Tongue (tissue), 2 donors: Measurements from ENCODE around the gene STK32B. TPM values are rescaled to one million over a fixed set of nuclear protein-coding genes. Genes with fewer than 3 reads are reported as not detected.

Experiments
- DNase-seq: peaks from one replicate; pipeline ENCODE4 v3.0.0-alpha.2; 2015
- total RNA-seq: library from RNA; depleted of rRNA; stranded (reverse); fragments of >200 nt; gene quantifications from one replicate; pipeline ENCODE4 v1.2.3, GENCODE V29; 2014

STK32B gene
- total RNA-seq, 1 donor from 2014 or later, result 3.5 TPM

- peak; percentile 81 for DNase-seq
Observed at GRCh38 chr4:5126231-5126630, 75.0 kb downstream of the STK32B start.

- DNase-seq, result no peak
Observed at GRCh38 chr4:5126857-5127256, 75.6 kb downstream of the STK32B start.

GRCh38 chr4:5127556-5127955, 76.3 kb downstream of the STK32B start:
- peak; percentile 27 for DNase-seq

- DNase-seq, result no peak
Observed at GRCh38 chr4:5128569-5128968, 77.3 kb downstream of the STK32B start.

DNA sequence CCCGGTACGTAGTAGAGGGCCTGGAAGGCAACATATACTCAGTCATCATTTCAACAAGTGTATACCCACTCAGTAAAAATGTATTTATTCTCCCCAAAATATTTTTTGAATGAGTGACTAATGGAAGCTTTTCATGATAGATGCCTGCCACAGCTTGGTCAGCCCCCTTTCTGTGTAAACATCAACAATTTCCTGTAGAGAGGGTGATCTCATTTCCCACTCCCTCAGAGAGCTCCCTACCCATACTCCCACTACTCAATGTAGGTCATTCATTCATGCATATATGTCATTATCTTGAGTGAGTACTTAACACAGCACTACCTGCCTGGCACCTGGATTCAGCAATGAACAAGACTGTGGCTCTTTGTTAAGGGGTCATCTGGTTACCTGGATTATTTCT, 81.9 kb downstream of the STK32B start:
- DNase-seq, result no peak

DNA sequence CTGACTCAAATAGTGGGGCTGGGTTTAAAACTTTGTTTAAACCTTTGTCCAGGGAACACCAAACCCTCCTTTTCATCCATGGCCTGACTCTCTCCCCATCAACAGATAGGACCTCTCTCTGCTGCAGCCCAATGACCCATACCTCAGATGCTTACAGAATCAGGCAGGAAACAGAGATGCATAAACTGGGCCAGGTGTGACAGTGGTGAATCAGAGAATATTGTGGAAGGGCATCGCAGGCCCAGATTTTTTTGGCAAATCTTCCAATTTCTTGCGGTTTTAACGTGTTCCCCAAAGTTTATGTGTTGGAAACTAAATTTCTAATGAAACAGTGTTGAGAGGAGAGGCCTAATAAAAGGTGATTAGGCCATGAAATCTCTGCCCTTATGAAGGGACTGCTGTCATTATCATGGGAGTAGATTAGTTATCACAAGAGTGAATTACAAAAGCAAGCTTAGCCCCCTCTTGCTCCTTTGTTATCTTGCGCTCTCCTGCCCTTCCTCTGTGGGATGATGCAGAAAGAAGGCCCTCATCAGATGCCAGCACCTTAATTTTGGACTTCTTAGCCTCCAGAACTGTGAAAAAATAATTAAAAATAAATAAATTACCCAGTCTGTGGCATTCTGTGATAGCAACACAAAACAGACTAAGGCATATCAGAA, 82.8 kb downstream of the STK32B start:
- no peak for DNase-seq

DNA sequence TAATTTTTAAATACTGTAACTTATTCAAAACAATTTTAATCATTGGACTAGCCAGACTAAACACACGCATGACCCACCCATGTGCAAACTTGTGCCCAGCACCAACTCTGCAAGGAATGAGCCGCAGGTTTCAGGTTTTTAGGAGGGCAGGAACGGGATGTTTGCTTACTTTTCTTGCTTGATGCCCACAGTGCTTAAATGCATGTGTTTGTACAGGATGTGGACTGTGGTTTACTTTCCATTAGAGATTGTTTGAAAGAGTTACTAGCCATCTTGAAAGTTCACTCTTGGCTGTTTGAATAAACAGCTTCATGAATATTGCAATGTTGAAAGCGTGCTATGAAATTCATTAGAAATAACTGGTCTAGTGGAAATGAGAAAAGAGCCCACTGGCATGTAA, 83.3 kb downstream of the STK32B start:
- DNase-seq, result no peak

DNA sequence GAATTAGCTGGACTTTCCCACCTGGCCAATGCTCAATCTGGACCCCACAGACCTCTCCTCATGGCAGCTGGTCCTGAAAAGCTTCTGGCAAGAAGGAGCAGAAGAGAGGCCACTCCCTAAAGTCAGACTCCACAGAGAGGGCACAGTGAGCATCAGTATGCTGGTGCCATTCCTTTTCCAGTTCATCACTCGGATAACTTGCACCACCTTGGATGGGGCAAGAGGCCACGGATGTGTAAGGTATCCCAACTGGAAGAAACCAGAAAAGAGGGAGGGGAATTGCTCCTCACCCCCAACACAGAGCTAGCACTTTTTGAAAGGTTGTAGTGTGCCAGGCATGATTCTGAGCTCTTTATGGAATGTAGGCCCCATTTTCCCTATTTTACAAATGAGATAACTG, 85.9 kb downstream of the STK32B start:
- DNase-seq, result no peak

DNA sequence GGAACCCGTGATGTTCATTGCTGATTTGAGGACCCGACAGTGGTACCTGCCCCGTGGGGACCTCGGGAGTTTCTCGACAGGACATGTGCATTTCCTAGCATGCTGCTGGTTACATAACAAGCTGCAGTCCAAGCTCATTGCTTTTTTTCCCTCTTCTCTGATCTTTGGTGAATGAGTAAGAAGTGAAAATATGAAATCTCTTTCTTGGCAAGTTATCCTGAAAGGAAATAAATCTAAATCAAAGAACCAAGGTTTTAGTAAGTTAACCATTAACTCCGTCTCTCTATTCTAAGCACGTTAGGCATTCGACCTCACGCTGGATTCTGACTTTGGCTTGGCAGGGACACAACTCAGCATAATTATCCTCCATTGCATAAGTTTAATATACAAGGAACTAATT, 86.6 kb downstream of the STK32B start:
- no peak for DNase-seq

DNA sequence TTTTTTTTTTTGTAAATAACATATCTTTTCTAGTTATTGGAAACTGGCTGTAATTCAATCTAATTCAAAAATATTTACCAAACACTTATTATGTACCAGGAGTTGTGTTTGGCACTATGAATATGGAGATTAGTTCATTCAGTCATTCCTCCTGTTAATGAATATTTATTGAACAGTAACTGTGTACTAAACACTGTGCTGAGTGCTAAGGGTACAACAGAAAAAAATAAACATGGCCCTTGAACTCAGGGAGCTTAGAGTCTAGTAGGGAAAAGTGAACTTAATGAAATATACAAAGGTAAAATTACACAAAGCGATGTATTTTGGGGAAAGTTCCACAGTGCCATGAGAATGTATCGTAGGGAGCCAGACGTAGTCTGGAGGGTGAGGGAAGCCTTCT, 87.1 kb downstream of the STK32B start:
- DNase-seq, result no peak

DNA sequence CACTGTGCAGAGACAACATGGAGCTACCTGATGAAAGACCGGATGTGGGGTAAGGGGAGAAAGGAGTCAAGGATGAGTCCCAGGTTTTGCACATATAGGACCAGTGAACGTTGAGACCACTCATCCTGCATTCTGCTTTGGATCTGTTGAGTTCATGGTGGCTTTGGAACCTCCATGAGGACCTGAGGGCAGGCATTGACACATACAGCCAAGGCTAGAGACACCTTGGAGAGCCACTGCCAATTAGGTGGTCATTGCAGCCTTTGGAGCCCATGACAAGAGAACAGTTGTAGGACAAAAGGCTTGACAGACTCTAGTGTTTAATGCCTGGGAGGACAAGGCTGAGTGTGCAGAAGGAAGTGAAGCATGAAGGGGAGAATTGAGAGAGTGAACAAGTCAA, 87.9 kb downstream of the STK32B start:
- DNase-seq, result no peak

- DNase-seq, result no peak
Observed at GRCh38 chr4:5141802-5142201, 90.5 kb downstream of the STK32B start.

GRCh38 chr4:5142726-5143125, 91.4 kb downstream of the STK32B start:
- peak; percentile 72 for DNase-seq

DNA sequence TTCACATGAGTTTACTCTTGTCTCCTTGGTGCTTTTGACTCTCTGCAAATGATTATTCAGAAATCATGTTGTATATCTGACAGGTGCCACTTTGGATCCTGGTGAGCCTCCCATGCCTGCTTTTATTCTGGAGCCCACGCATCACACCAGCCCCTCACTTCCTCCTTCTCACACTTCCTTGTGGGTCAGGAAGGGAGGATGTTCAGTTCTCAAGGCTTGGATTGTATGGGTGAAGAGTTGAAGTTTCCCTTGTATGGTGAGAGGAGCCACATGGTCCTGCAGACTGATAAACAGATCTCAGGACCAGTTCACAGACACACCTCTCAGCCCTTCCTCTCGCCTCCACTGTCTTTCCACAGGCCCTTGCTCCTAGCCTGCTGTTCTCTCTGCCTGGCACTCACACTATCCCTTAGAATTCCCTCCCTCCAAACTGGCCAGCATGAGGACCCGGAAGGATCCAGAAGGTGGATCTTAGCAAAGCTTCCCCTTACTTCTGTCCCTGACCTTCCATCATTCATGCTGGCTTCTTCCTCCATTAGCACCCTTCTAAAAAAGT, 92.1 kb downstream of the STK32B start:
- DNase-seq, result no peak

- DNase-seq, result no peak
Observed at GRCh38 chr4:5143940-5144339, 92.7 kb downstream of the STK32B start.

DNA sequence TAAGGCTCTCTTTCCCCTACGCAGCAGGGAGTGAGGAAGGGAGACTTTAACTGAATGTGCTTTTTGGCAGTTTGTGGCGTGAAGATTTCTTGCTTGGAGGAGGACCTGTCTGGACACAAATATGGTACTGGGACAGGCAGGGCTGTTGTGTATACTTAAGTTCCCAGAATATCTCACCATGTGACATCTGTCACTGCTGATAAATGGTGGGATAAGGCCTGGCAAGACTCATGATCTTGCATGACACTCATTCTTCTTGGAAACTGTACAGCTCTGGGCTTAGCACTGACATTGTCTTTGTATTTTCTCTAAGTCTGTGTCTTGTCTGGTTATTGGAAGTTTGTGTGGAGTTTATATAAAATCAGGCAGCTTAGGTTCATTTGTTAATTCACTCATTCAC, 93.1 kb downstream of the STK32B start:
- DNase-seq, result no peak

DNA sequence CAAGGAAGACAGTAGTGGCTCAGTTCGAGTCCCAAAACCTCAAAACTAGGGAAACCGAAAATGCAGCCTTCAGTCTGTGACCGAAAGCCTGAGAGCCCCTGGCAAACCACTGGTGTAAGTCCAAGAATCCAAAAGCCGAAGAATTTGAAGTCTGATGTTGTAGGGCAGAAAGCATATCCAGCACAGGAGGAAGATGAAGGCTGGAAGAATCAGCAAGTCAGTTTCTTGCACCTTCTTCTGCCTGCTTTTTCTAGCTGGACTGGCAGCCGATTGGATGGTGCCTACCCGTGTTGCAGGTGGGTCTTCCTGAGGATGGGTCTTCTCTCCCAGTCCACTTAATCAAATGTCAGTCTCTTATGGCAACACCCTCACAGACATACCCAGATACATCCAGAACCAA, 95.0 kb downstream of the STK32B start:
- DNase-seq, result no peak

DNA sequence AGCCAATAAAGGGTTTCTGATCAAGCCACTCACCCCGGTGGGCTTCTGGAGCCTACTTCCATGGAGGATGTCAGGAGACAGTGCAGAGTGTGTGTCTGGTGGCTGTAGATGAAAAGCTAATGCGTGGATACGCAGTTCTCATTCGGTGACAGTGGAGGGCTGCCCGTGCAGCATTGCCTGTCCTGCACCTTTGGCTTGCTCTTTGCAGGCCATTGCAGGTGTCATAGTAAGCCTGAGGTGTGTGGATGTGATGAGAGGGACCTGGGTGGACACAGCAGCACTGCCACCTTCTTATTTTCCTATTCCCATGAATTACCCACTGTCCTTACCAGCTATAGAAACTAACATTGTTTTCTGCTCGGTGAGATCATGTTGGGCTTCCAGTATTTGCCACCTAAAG, 101.2 kb downstream of the STK32B start:
- DNase-seq, result no peak

DNA sequence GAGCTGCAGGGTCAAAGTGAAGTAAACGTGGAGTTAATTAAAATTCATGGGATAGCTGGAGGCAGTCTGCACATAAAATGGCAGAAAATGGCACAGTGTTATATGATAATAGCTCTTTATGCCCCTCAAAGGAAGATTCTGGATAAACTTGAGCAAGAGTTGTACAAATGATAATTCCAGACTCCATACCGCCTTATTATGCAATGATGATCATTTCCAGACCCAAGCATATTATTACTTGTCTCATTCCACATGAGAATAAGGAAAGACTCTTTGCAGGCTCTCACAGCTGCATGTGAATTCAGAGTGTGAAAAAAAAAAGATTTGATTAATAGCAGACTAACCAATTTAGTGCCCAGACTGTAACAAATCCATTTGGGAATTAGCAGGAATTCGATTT, 105.4 kb downstream of the STK32B start:
- peak; percentile 55 for DNase-seq

DNA sequence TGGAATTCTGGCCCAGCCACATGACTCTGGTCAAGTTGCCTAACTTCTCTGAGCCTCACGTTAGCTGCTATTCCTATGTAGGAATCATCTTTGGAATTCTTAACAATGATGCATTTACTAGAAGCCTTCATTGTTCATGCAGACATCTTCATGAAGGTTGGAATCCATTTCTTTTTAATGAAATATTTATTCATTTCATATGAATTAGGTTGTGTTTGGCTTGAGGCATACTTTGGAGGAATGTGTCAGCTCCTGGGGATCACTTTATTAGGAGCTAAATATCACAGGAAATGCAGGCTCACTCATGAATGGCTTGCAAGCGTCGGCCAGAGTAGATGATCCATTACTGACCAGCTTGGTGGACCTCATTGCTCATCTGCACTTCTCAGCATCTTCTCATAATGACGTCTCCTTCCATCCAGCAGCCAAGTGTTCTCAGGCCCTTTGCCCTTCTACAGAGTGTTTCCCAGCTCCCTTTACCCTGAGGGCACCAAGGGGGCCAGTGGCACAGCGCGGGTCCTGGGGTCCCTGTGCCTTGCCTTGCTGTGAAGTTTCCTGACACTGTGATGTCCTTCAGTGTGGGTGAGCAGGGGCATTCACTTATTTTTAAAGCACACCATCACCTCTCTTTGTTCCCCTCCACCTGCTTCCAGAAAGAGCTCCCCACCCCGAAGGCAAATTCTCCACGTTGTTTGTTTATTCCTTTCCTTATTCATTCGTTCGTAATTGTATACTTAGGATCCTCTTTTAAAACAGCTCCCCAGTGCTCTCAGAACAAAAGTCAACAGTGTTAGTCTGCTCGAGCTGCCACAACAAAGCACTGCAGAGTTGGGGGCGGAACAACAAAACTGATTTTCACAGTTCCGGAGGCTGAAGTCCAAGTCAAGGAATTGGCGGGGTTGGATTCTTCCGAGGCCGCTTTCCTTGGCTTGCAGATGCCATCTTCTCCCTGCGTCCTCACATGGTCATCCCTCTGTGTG, 106.8 kb downstream of the STK32B start:
- no peak for DNase-seq

DNA sequence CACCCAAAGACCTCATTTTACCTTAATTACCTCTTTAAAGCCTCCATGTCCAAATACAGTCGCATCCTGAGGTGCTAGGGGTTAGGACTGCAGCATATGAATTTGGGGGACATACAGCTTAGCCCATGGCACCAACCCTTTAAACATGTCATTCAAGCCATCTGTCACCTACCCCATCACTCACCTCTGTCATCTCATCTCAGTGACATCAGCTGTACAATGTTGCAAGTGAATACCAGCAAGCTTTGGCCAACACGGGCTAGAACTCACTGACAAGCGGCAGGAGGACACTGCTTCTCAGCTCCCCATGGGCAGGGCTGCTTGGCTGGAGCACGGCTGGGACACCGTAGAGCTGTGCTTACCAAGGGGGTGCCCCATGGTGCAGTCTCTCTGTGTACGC, 107.5 kb downstream of the STK32B start:
- DNase-seq, result no peak

GRCh38 chr4:5160668-5161067, 109.4 kb downstream of the STK32B start:
- DNase-seq, result no peak

GRCh38 chr4:5162909-5163508, 111.7 kb downstream of the STK32B start:
- DNase-seq, result no peak
